Lower leg skin (tissue), 4 donors: ENCODE measurements around the gene RBM14. TPM values are rescaled to one million over a fixed set of nuclear protein-coding genes. Genes with fewer than 3 reads are reported as not detected.

Experiments used
- DNase-seq, 2 donors: peaks; one replicate each; pipeline ENCODE4 v3.0.0-alpha.2; 2019; ENCODE audit warnings: low spot score in 2 of 2
- H3K4me3 ChIP-seq: fragments of 200-600 bp; sonication (generic); 2 replicates; pipeline ENCODE4 v1.5.1; 2017; ENCODE audit warnings: mild to moderate bottlenecking, low read depth; ENCODE audit not compliant: poor library complexity, severe bottlenecking
- POLR2A ChIP-seq, 2 donors: fragments of 450-650 bp; IDR thresholded peaks; one replicate each; pipeline ENCODE4 v1.6.1; 2016 to 2017; ENCODE audit warnings: antibody characterized with exemption in 2 of 2, mild to moderate bottlenecking in 1 of 2, moderate library complexity in 1 of 2
- WGBS, 2 donors: methylation state at CpG; one replicate each; pipeline ENCODE4 v1.1.5; 2018; 5-methylcytosine and 5-hydroxymethylcytosine counted together
- intact Hi-C: fragments of 100-400 bp; cut with DNase I; formaldehyde crosslinking; loops from one replicate; pipeline ENCODE4 v1.15.0; 2023; ENCODE audit warnings: low total_unique reads
- total RNA-seq, 4 donors: library from RNA; depleted of rRNA; stranded (reverse); fragments of >200 nt; gene quantifications; one replicate each; pipeline ENCODE4 v1.1.0, GENCODE V29; 2016
- TF ChIP-seq, protein P1 (sequence below), 3 donors: fragments of 450-650 bp; IDR thresholded peaks; one replicate each; pipeline ENCODE4 v1.5.1; 2016; ENCODE audit warnings: antibody characterized with exemption in 3 of 3, mild to moderate bottlenecking in 3 of 3, moderate library complexity in 2 of 3

The RBM14 gene
- total RNA-seq, 4 donors from 2014 or later: 35.8 to 47.4 (median 44.6) TPM

GRCh38 chr11:66674964-66675602 lies 58.7 kb downstream of the RBM14 start:
- WGBS, 2 donors: 77 to 79% methylated on average over 2 of the region's 2 CpGs
- no peak overlapping the region for H3K4me3 ChIP-seq
- TF ChIP-seq, protein P1, sequence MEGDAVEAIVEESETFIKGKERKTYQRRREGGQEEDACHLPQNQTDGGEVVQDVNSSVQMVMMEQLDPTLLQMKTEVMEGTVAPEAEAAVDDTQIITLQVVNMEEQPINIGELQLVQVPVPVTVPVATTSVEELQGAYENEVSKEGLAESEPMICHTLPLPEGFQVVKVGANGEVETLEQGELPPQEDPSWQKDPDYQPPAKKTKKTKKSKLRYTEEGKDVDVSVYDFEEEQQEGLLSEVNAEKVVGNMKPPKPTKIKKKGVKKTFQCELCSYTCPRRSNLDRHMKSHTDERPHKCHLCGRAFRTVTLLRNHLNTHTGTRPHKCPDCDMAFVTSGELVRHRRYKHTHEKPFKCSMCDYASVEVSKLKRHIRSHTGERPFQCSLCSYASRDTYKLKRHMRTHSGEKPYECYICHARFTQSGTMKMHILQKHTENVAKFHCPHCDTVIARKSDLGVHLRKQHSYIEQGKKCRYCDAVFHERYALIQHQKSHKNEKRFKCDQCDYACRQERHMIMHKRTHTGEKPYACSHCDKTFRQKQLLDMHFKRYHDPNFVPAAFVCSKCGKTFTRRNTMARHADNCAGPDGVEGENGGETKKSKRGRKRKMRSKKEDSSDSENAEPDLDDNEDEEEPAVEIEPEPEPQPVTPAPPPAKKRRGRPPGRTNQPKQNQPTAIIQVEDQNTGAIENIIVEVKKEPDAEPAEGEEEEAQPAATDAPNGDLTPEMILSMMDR (IDR thresholded peaks at IDR 0.05): no peak
- TF ChIP-seq POLR2A (IDR thresholded peaks at IDR 0.05): no peak
- no peak for DNase-seq
- intact Hi-C loops: loop anchor here (10.0 kb wide), 1 partner anchor 80 kb away; the partner anchor contains the start of genes CCDC87 and CCS

DNA sequence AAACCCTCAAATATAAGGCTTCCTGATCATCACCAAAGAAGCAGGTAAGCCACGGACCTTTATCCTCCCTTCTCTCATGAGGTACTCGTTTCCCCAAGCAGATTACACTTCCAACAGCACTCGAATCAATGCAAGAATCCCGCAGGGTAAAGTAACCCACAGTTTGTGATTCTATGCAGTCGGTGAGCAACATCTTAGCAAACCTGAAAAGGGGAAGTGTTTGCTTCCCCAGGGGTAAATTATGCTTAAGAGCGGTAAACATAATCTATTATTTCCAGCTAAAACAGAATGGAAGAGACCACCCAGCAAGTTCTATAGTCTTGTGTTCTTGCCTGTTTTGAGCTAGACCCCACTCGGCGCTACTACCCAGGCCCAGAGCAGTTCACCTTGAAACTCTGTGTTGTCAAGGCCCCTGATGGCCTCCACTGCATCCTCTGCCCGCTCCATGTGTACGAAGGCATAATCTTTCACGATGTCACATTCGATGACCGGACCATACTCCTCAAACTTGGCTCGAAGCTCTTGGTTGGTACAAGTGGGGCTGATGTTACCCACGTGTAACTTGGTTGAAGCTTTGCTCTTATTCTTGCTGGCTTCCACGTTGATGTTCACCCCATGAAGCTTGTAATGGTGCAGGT lies 60.0 kb downstream of the RBM14 start:
- WGBS, 2 donors: 59 to 60% methylated on average over 16 of the region's 16 CpGs
- H3K4me3 ChIP-seq: no peak overlapping the region
- intact Hi-C loops: loop anchor here (10.0 kb wide), 1 partner anchor 82 kb away; the partner anchor contains the start of genes CCDC87 and CCS

More for the DNA sequence above, 60.0 kb downstream of the RBM14 start:
- no peak for DNase-seq
- TF ChIP-seq, protein P1 (IDR thresholded peaks at IDR 0.05): no peak
- no peak for TF ChIP-seq POLR2A (IDR thresholded peaks at IDR 0.05)

Other genes with a start within 250 kb of the RBM14 start
- gene SLC29A2, start 244.9 kb upstream of the RBM14 start, total RNA-seq: 1 to 10 TPM; 1.8 to 2.7 (median 2.4) TPM
- gene NPAS4, start 195.6 kb upstream of the RBM14 start, total RNA-seq: under 1 TPM in 1 of 4 donors, not detected in 3; 0.19 TPM
- gene MRPL11, start 177.8 kb upstream of the RBM14 start, total RNA-seq: 10 to 100 TPM; 30.6 to 41.1 (median 36.2) TPM
- gene PELI3, start 149.7 kb upstream of the RBM14 start, total RNA-seq: 10 to 100 TPM; 14.3 to 22.0 (median 17.1) TPM
- gene DPP3, start 136.2 kb upstream of the RBM14 start, total RNA-seq: 10 to 100 TPM; 15.5 to 48.5 (median 20.1) TPM
- 10 to 100 TPM; 27.4 to 51.6 (median 37.1) TPM for gene BBS1, start 106.0 kb upstream of the RBM14 start, total RNA-seq
- 10 to 100 TPM in 3 of 4 donors, 1 to 10 TPM in 1; 9.9 to 18.0 (median 14.7) TPM for gene ZDHHC24, start 70.6 kb upstream of the RBM14 start, total RNA-seq
- gene ACTN3, start 69.7 kb upstream of the RBM14 start, total RNA-seq: not detected
- 100 to 1,000 TPM in 2 of 4 donors, 10 to 100 TPM in 2; 96.4 to 120 (median 103) TPM for gene CTSF, start 48.0 kb upstream of the RBM14 start, total RNA-seq
- gene CCDC87, start 23.6 kb upstream of the RBM14 start, total RNA-seq: under 1 TPM; 0.11 to 0.42 (median 0.25) TPM
- 10 to 100 TPM; 13.7 to 24.2 (median 15.2) TPM for gene CCS, start 23.4 kb upstream of the RBM14 start, total RNA-seq
- gene RBM4, start 22.1 kb downstream of the RBM14 start, total RNA-seq: 10 to 100 TPM; 59.2 to 96.6 (median 76.0) TPM
- gene RBM4B, start 61.3 kb downstream of the RBM14 start, total RNA-seq: 10 to 100 TPM in 2 of 4 donors, 1 to 10 TPM in 2; 8.6 to 18.0 (median 12.2) TPM
- gene SPTBN2, start 112.6 kb downstream of the RBM14 start, total RNA-seq: 100 to 1,000 TPM; 435 to 663 (median 597) TPM
- 10 to 100 TPM; 23.8 to 32.8 (median 29.7) TPM for gene RCE1, start 226.8 kb downstream of the RBM14 start, total RNA-seq
- gene LRFN4, start 240.4 kb downstream of the RBM14 start, total RNA-seq: 10 to 100 TPM in 3 of 4 donors, 1 to 10 TPM in 1; 5.5 to 14.1 (median 10.3) TPM